Body of pancreas (tissue), 4 donors: Measurements from ENCODE around the gene USP11.

Experiments used
- CTCF ChIP-seq, 7 experiments: fragments of 450-650 bp in 4 of 7; fragments of 200-600 bp in 3 of 7; sonication (generic) in 3 of 7; IDR thresholded peaks; one replicate each; pipeline ENCODE4 v1.5.1; 2016 to 2019; ENCODE audit warnings: antibody characterized with exemption in 7 of 7
- POLR2A ChIP-seq, 3 donors: fragments of 450-650 bp; IDR thresholded peaks; one replicate each; pipeline ENCODE4 v1.6.1; 2016; ENCODE audit warnings: antibody characterized with exemption in 3 of 3, mild to moderate bottlenecking in 2 of 3

DNA sequence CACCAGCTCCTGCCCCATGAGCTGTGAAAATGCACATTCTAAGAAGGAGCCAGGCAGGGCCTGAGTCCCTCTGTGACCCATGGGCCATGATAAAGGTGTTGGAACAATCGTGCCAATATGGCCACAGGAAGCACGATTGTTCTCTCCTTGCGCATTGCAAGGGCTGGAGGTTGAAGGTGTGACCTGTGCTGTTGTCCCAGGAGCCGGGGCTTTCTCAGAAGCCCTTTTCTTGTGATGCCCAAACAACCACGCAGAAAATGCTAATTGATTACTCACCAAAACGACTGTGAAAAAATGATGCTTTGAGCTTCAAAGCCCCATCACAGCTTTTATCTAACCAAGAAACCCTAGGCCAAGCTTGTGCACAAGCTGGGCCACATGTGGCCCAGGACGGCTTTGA lies 33.8 kb downstream of the USP11 start:
- TF ChIP-seq CTCF (IDR thresholded peaks at IDR 0.05) (no peak), POLR2A (IDR thresholded peaks at IDR 0.05) (no peak)
